Liver (tissue), 9 donors: ENCODE results near the gene SRSF5. TPM values are rescaled to one million over a fixed set of nuclear protein-coding genes. Genes with fewer than 3 reads are reported as not detected.

Experiments used
- DNase-seq: peaks from one replicate; pipeline ENCODE4 v3.0.0-alpha.2; 2017; ENCODE audit warnings: low spot score
- H3K27ac ChIP-seq, 2 donors: one replicate each; pipeline ENCODE4 v1.7.0; 2013; ENCODE audit warnings: inconsistent platforms in 2 of 2, low read length in 2 of 2, control low read depth in 1 of 2, low read depth in 1 of 2, mild to moderate bottlenecking in 1 of 2
- H3K27me3 ChIP-seq, 4 donors: one replicate each; pipeline versions ENCODE4 v1.6.1 to v1.7.0; 2013; ENCODE audit warnings: low read length in 3 of 4, inconsistent platforms in 1 of 4, mild to moderate bottlenecking in 1 of 4, moderate library complexity in 1 of 4; ENCODE audit not compliant: control insufficient read depth in 4 of 4, insufficient read depth in 4 of 4
- H3K36me3 ChIP-seq, 4 donors: one replicate each; pipeline versions ENCODE4 v1.6.1 to v1.7.0; 2013; ENCODE audit warnings: low read length in 3 of 4, mild to moderate bottlenecking in 3 of 4, low read depth in 1 of 4, moderate library complexity in 1 of 4; ENCODE audit not compliant: control insufficient read depth in 4 of 4, insufficient read depth in 3 of 4
- H3K4me1 ChIP-seq, 4 donors: one replicate each; pipeline versions ENCODE4 v1.6.1 to v1.7.0; 2013; ENCODE audit warnings: low read length in 3 of 4, mild to moderate bottlenecking in 3 of 4, moderate library complexity in 1 of 4; ENCODE audit not compliant: control insufficient read depth in 4 of 4, insufficient read depth in 4 of 4
- H3K4me3 ChIP-seq, 3 donors: one replicate each; pipeline versions ENCODE4 v1.6.1 to v1.7.0; 2013; ENCODE audit warnings: low read length in 3 of 3, control low read depth in 1 of 3, low read depth in 1 of 3, mild to moderate bottlenecking in 1 of 3
- H3K9ac ChIP-seq, 2 donors: one replicate each; pipeline ENCODE4 v1.7.0; 2013; ENCODE audit warnings: low read length in 2 of 2, mild to moderate bottlenecking in 2 of 2, moderate library complexity in 2 of 2, control low read depth in 1 of 2, low read depth in 1 of 2
- H3K9me3 ChIP-seq, 4 donors: one replicate each; pipeline versions ENCODE4 v1.6.1 to v1.7.0; 2013; ENCODE audit warnings: low read length in 3 of 4; ENCODE audit not compliant: control insufficient read depth in 4 of 4
- CTCF ChIP-seq: fragments of 150-350 bp; IDR thresholded peaks from 2 replicates; pipeline ENCODE4 v1.5.1; 2017; ENCODE audit warnings: improper control_type of control experiment, low read depth, low read length; ENCODE audit not compliant: missing input control
- FOXA1 ChIP-seq: IDR thresholded peaks from 2 replicates; pipeline ENCODE4 v1.6.1; 2016; ENCODE audit warnings: antibody characterized with exemption
- FOXA2 ChIP-seq: IDR thresholded peaks from 2 replicates; pipeline ENCODE4 v1.6.1; 2016; ENCODE audit warnings: antibody characterized with exemption
- GABPA ChIP-seq, 2 donors: IDR thresholded peaks in 1 of 2; conservative IDR thresholded peaks in 1 of 2; 2 replicates each; pipeline ENCODE4 v1.6.1; 2016; ENCODE audit warnings: antibody characterized with exemption in 2 of 2, mild to moderate bottlenecking in 1 of 2, moderate library complexity in 1 of 2
- HNF4A ChIP-seq, 2 donors: conservative IDR thresholded peaks; 2 replicates each; pipeline ENCODE4 v1.6.1; 2016; ENCODE audit warnings: antibody characterized with exemption in 2 of 2, mild to moderate bottlenecking in 2 of 2
- HNF4G ChIP-seq: IDR thresholded peaks from 2 replicates; pipeline ENCODE4 v1.6.1; 2016; ENCODE audit warnings: antibody characterized with exemption
- JUND ChIP-seq, 2 donors: IDR thresholded peaks; 2 replicates each; pipeline ENCODE4 v1.6.1; 2016; ENCODE audit warnings: antibody characterized with exemption in 2 of 2
- RAD21 ChIP-seq, 2 donors: IDR thresholded peaks; 2 replicates each; pipeline ENCODE4 v1.6.1; 2016; ENCODE audit warnings: antibody characterized with exemption in 2 of 2, mild to moderate bottlenecking in 2 of 2
- REST ChIP-seq: IDR thresholded peaks from 2 replicates; pipeline ENCODE4 v1.6.1; 2016; ENCODE audit warnings: antibody characterized with exemption, mild to moderate bottlenecking
- RXRA ChIP-seq, 2 donors: IDR thresholded peaks; 2 replicates each; pipeline ENCODE4 v1.6.1; 2017 to 2018; ENCODE audit warnings: antibody characterized with exemption in 2 of 2, mild to moderate bottlenecking in 1 of 2
- SP1 ChIP-seq: IDR thresholded peaks from 2 replicates; pipeline ENCODE4 v1.6.1; 2018; ENCODE audit warnings: antibody characterized with exemption, mild to moderate bottlenecking
- YY1 ChIP-seq: IDR thresholded peaks from 2 replicates; pipeline ENCODE4 v1.6.1; 2016; ENCODE audit warnings: antibody characterized with exemption, mild to moderate bottlenecking
- WGBS: extraction: QIAGEN DNeasy Blood & Tissue Kit; methylation state at CpG from one replicate; pipeline ENCODE4 v1.1.7; 2013; 5-methylcytosine and 5-hydroxymethylcytosine counted together
- polyA plus RNA-seq, 2 donors: library from polyadenylated mRNA; stranded (reverse) in 1 of 2; unstranded in 1 of 2; fragments of 200-250 nt in 1 of 2; fragments of >200 nt in 1 of 2; fragmentation: Nextera tagmentation in 1 of 2; extraction: Ambion mirVana in 1 of 2; gene quantifications; one replicate each; pipeline versions ENCODE4 v1.2.1 to v1.2.3, GENCODE V29; 2013 to 2015
- total RNA-seq, 2 donors: library from RNA; depleted of rRNA; stranded (reverse); fragments of >200 nt; gene quantifications; one replicate each; pipeline ENCODE4 v1.2.3, GENCODE V29; 2014
- TF ChIP-seq, protein P1 (sequence below): IDR thresholded peaks from 2 replicates; pipeline ENCODE4 v1.6.1; 2016; ENCODE audit warnings: antibody characterized with exemption
- TF ChIP-seq, protein P2 (sequence below): IDR thresholded peaks from 2 replicates; pipeline ENCODE4 v1.6.1; 2016; ENCODE audit warnings: antibody characterized with exemption
- TF ChIP-seq, protein P3 (sequence below): IDR thresholded peaks from 2 replicates; pipeline ENCODE4 v1.6.1; 2016; ENCODE audit warnings: antibody characterized with exemption
- donor health status: healthy.
- donor health status: healthy.
- donor health status: healthy.
- donor health status: healthy.
- donor health status: healthy.

SRSF5 gene
- total and polyA plus RNA-seq, 4 donors: 74.4 to 254 (median 148) TPM

- Histone ChIP-seq H3K27ac (no peak overlapping the region), H3K9me3 (no peaks in the 10 kb centered on the region), H3K9ac (no peak overlapping the region), H3K36me3 (no peaks in the 10 kb centered on the region), H3K4me1 (no peaks in the 10 kb centered on the region), H3K27me3 (no peaks in the 10 kb centered on the region), H3K4me3 (no peak overlapping the region)
- no peak for TF ChIP-seq RXRA (IDR thresholded peaks at IDR 0.05)
- TF ChIP-seq SP1: no peak
- TF ChIP-seq YY1: no peak
- TF ChIP-seq, protein P1, sequence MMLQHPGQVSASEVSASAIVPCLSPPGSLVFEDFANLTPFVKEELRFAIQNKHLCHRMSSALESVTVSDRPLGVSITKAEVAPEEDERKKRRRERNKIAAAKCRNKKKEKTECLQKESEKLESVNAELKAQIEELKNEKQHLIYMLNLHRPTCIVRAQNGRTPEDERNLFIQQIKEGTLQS: no peak
- no peak for DNase-seq
- WGBS: 56% methylated on average over 2 of the region's 2 CpGs
These were observed 11.2 kb upstream of the SRSF5 start for GRCh38 chr14:69755784-69756183.

GRCh38 chr14:69756298-69756697 is 10.6 kb upstream of the SRSF5 start:
- TF ChIP-seq REST: no peak
- no peak for TF ChIP-seq YY1
- TF ChIP-seq, protein P2, sequence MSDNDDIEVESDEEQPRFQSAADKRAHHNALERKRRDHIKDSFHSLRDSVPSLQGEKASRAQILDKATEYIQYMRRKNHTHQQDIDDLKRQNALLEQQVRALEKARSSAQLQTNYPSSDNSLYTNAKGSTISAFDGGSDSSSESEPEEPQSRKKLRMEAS: no peak
- no peak for TF ChIP-seq JUND (IDR thresholded peaks at IDR 0.05)
- TF ChIP-seq HNF4G: no peak
- TF ChIP-seq RAD21 (IDR thresholded peaks at IDR 0.05): no peak
- TF ChIP-seq GABPA (IDR thresholded peaks at IDR 0.05 in 1 of 2, conservative IDR thresholded peaks at IDR 0.05 in 1 of 2): no peak
- TF ChIP-seq, protein P3, sequence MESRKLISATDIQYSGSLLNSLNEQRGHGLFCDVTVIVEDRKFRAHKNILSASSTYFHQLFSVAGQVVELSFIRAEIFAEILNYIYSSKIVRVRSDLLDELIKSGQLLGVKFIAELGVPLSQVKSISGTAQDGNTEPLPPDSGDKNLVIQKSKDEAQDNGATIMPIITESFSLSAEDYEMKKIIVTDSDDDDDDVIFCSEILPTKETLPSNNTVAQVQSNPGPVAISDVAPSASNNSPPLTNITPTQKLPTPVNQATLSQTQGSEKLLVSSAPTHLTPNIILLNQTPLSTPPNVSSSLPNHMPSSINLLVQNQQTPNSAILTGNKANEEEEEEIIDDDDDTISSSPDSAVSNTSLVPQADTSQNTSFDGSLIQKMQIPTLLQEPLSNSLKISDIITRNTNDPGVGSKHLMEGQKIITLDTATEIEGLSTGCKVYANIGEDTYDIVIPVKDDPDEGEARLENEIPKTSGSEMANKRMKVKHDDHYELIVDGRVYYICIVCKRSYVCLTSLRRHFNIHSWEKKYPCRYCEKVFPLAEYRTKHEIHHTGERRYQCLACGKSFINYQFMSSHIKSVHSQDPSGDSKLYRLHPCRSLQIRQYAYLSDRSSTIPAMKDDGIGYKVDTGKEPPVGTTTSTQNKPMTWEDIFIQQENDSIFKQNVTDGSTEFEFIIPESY: no peak
- no peak for TF ChIP-seq SP1
- no peak for TF ChIP-seq RXRA (IDR thresholded peaks at IDR 0.05)
- no peak for TF ChIP-seq FOXA2
- TF ChIP-seq, protein P1: no peak
- H3K9me3 ChIP-seq: no peaks in the 10 kb centered on the region
- H3K4me3 ChIP-seq: no peak overlapping the region
- DNase-seq: no peak
- no peaks in the 10 kb centered on the region for H3K27me3 ChIP-seq
- H3K36me3 ChIP-seq: no peaks in the 10 kb centered on the region
- no peak overlapping the region for H3K9ac ChIP-seq
- H3K4me1 ChIP-seq: no peaks in the 10 kb centered on the region
- 96% methylated on average over 3 of the region's 3 CpGs for WGBS
- H3K27ac ChIP-seq: no peak overlapping the region

- Histone ChIP-seq H3K9me3 (no peaks in the 10 kb centered on the region), H3K36me3 (no peaks in the 10 kb centered on the region), H3K4me3 (no peak overlapping the region), H3K9ac (no peak overlapping the region), H3K4me1 (no peaks in the 10 kb centered on the region), H3K27ac (no peak overlapping the region), H3K27me3 (no peaks in the 10 kb centered on the region)
- DNase-seq: no peak
- 80% methylated on average over 1 of the region's 1 CpG for WGBS
- TF ChIP-seq SP1: no peak
- TF ChIP-seq FOXA2: no peak
- TF ChIP-seq, protein P3: no peak
- TF ChIP-seq HNF4A (conservative IDR thresholded peaks at IDR 0.05): no peak
- TF ChIP-seq, protein P2: no peak
- TF ChIP-seq FOXA1: no peak
- TF ChIP-seq, protein P1: no peak
- no peak for TF ChIP-seq RXRA (IDR thresholded peaks at IDR 0.05)
- TF ChIP-seq HNF4G: no peak
- TF ChIP-seq CTCF: no peak
- no peak for TF ChIP-seq GABPA (IDR thresholded peaks at IDR 0.05 in 1 of 2, conservative IDR thresholded peaks at IDR 0.05 in 1 of 2)
- no peak for TF ChIP-seq JUND (IDR thresholded peaks at IDR 0.05)
- no peak for TF ChIP-seq RAD21 (IDR thresholded peaks at IDR 0.05)
These were observed 6.1 kb upstream of the SRSF5 start for GRCh38 chr14:69760810-69761209.
